Measurements from ENCODE around the gene PITPNB.

The PITPNB gene

DNA sequence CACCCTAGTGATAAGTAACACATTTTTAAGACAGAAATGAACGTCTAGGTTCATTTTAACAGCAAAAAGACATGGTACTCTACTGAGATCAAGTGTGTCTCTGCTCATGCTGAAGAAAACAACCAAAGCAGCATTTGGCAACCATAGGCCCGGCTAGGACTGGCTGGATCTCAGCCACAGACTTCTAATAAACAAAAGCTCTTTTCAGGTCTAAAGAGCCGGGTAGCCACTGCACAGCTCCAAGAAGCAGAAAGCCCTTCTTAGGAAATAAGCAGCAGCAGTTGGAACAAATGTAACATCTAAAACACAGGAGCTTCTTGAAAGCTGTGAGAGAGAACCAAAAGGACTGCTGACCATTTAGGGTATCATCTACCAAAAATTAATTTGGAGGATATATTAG, 37.6 kb downstream of the PITPNB start:
- peak in 35 of 51 donors; percentile 11 to 89 (median 52) for DNase-seq

GRCh38 chr22:27880778-27881394, 38.2 kb downstream of the PITPNB start:
- peak in 13 of 51 donors; percentile 11 to 85 (median 37) for DNase-seq

- peak in 3 of 51 donors; percentile 7 to 15 (median 12) for DNase-seq
Measured at GRCh38 chr22:27879923-27880322, 39.1 kb downstream of the PITPNB start.

DNA sequence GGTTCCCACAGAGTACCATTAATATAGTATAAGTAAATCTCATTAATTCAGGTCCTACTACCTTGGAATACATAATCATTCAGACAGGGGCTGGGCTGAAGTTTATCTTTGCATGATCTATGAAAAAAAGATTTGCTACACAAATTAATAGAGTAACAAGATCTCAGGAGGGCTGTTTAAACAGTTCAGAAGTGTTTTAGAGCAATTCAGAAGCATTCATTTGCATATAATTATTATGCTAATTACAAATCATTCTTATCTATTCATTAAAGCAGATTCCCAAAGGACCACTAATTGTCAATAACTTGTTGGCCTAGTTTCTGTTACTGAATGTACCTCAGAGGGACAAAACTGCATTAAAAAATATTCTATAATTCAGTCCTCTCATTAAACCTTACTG, 40.5 kb downstream of the PITPNB start:
- DNase-seq, result no peak

DNA sequence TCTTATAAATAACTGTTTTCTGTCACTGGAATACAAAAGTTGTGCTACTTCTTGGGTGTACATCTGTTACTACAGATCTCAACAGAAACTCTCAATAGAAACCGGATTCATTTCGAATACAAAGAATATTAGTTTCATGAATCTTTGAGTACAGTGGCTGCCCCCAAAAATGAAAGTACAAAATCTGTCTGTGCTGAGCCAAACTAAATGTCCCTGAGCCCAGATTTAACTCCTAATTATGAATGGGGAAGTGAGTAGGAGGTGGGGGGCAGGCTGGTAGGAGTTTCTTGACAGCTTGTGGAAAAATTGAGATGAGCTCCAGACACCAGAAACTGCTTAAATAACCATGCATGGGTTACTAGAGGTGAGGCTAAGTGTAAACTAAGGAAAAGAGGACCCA, 41.6 kb downstream of the PITPNB start:
- no peak for DNase-seq

DNA sequence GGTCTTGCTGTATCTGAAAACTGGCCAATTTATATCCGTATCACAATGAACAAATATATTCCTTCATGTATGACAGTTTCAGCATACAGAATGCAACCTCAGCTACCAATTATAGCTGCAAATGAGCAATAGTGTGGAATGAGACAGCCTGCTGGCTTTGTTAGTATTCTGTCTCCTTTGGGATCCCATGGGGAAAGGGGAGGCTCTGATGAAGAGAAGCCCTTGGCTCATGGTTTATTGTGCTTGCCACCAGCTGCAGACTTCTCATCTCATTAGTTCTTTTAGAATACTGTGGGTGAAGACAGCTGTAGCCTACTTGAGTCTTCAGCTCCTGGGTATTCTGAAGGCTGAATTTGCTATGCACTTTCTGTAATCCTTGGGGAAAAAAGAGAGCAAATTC, 42.4 kb downstream of the PITPNB start:
- DNase-seq, result peak in 2 of 51 donors; percentile 8 to 12

- DNase-seq, result no peak
Measured at GRCh38 chr22:27875951-27876350, 43.1 kb downstream of the PITPNB start.

GRCh38 chr22:27874764-27875163, 44.3 kb downstream of the PITPNB start:
- no peak for DNase-seq

- DNase-seq, result peak in 3 of 51 donors; percentile 10 to 25 (median 17)
Measured at GRCh38 chr22:27874185-27874584, 44.9 kb downstream of the PITPNB start.

DNA sequence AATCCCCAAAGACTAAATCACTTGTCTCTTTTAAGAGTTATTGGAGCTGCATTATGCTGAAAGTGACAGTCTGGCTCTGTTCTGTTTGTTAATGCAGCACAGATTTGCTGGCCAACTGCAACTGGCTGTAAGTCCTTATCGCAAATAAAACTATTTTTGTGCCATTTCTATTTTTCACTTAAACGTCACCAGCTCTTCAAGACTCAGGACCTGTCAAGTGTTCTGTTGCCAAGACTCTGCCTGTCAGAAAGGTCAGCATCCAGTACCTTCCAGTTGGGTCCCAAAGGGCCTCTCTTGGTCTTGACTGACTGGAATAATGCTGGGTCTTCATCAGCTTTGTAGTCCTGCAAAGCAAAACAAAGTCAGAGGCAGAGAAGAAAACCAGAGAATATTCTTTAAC, 45.6 kb downstream of the PITPNB start:
- DNase-seq, result peak in 3 of 51 donors; percentile 13 to 23 (median 23)

- no peak for DNase-seq
Measured at GRCh38 chr22:27872488-27872887, 46.6 kb downstream of the PITPNB start.

DNA sequence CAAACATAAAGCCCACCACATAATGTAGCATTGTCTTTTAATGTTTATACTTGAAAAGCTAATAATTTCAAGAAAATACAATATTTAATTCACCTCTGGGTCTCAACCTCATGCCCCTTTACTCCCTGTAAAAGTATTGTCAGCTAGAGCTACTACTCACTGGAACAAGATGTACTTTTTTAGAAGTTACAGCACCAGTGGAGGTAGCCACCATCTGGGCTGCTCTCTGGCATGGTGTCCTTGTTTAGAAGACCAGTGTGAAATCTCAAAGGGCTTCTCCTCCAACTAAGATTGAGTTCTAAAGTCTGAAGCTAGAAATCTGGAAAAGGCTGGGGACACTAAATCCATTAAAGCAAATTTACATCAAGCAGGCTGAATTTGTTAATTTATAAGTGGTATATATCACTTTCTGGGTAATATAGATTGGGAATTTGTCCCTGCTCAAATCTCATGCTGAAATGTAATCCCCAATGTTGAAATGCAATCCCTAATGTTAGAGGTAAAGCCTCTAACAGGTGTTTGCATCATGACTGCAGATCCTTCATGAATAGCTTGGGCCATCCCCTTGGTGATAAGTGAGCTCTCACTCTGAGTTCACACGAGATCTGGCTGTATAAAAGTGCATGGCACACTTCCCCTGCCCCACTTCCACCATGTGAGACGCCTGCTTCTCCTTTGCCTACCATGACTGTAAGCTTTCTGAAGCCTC, 47.6 kb downstream of the PITPNB start:
- no peak for DNase-seq

DNA sequence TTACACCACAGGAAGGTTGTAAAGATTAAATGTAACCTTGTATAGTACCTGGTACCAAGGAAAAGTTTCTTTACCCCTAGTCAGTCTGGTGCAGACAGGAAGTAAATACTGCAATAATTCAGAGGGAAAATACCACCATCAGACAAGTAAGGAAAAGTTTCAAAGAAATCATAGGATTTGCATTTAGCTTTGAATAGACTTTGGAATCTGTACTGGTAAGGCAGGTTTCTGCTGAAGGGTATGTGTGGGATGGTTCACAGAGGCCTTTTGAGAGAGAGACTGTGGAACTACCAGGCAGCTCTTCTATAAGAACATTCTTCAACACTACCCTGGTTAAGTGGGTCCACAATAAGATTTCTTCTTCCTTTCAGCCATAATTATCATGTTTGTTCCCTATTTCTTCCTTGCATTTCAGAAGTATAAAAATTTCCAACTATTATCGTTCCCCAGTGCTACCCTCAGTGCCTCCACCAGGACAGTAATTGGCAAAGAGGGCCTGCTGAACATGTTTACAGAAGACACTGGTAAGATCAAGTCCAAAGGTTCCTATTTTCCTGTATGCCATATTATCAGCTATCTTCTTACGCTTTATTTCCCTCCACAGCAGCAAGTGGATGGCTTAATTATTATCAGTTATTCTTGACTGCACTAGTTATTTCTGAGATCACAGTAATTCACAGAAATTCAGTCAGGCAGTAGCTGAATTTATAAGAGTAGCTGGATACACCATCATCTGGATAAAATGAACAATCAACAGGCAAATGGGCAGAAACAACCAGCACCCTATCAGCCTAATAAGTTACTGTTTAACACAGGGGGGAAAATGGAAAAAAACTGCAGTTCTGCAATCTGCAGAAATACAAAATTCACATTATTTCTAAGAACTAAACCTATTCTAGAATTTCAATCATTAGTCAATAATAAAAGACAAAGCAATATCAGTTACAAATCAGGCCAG, 48.5 kb downstream of the PITPNB start:
- no peak for DNase-seq

DNA sequence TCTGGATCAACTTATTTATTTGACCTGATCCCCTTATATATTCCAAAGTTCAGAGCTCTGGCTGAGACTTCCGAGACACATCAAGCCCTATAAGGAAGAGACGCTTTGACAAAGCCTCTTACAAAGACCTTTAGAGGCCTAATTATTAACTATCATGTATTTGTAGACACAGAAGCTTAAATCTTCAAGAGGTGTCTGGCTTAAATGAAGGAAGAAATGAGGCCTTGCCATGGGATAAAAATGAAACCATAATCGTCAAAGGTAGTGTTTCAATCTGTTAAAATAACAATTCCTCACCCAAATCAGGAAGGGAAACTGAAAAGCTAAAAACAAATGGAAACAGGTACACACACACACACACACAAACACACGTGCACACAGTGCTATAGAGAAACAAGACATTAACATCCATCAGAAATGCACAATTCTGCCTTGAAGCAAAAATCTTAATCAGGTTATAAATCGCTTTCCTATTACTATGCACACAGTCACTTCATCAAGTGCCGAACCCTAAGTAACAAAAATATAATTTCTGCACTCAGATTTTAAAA, 50.2 kb downstream of the PITPNB start:
- DNase-seq, result peak in 1 of 51 donors; percentile 20

- no peak for DNase-seq
Measured at GRCh38 chr22:27867953-27868731, 50.9 kb downstream of the PITPNB start.

- no peak for DNase-seq
Measured at GRCh38 chr22:27867085-27867952, 51.7 kb downstream of the PITPNB start.

GRCh38 chr22:27866135-27867084, 52.6 kb downstream of the PITPNB start:
- no peak for DNase-seq

GRCh38 chr22:27865496-27865895, 53.6 kb downstream of the PITPNB start:
- DNase-seq, result no peak

- no peak for DNase-seq
Measured at GRCh38 chr22:27863556-27863955, 55.5 kb downstream of the PITPNB start.

All from hypothalamus (tissue), 51 donors.